Smooth muscle cell (in vitro differentiated cells): ENCODE results near the gene FGF1. TPM values are rescaled to one million over a fixed set of nuclear protein-coding genes. Genes with fewer than 3 reads are reported as not detected.

ENCODE experiments used
- DNase-seq: peaks from one replicate; lab custom pipeline; 2025; ENCODE audit not compliant: unreplicated experiment; lab: John Stamatoyannopoulos, UW
- H2AFZ ChIP-seq: fragments of 200-600 bp; sonication (generic); 2 replicates; pipeline ENCODE4 v1.6.0; 2016; ENCODE audit warnings: antibody characterized with exemption, low read depth, mild to moderate bottlenecking
- H3F3A ChIP-seq: fragments of 200-600 bp; sonication (generic); 2 replicates; pipeline ENCODE4 v1.6.0; 2017; ENCODE audit warnings: antibody characterized with exemption, low read depth
- H3K27ac ChIP-seq: fragments of 200-600 bp; sonication (generic); 2 replicates; pipeline ENCODE4 v1.5.1; 2016; ENCODE audit warnings: low read depth, mild to moderate bottlenecking
- H3K27me3 ChIP-seq: fragments of 200-600 bp; sonication (generic); 2 replicates; pipeline ENCODE4 v1.6.1; 2016; ENCODE audit warnings: low read depth, mild to moderate bottlenecking
- H3K36me3 ChIP-seq: fragments of 200-600 bp; sonication (generic); 2 replicates; pipeline ENCODE4 v1.5.1; 2016; ENCODE audit warnings: low read depth
- H3K4me1 ChIP-seq: fragments of 200-600 bp; sonication (generic); 2 replicates; pipeline ENCODE4 v1.5.1; 2016; ENCODE audit warnings: low read depth
- H3K4me2 ChIP-seq: fragments of 200-600 bp; sonication (generic); 2 replicates; pipeline ENCODE4 v1.6.0; 2016; ENCODE audit warnings: mild to moderate bottlenecking
- H3K4me3 ChIP-seq: fragments of 200-600 bp; sonication (generic); 2 replicates; pipeline ENCODE4 v1.5.1; 2016; ENCODE audit warnings: mild to moderate bottlenecking
- H3K79me2 ChIP-seq: fragments of 200-600 bp; sonication (generic); 2 replicates; pipeline ENCODE4 v1.6.0; 2016; ENCODE audit warnings: low read depth, mild to moderate bottlenecking
- H3K9ac ChIP-seq: fragments of 200-600 bp; sonication (generic); 2 replicates; pipeline ENCODE4 v1.6.0; 2016; ENCODE audit warnings: low read depth
- H3K9me3 ChIP-seq: fragments of 200-600 bp; sonication (generic); replicated peaks from 2 replicates; pipeline ENCODE4 v1.5.1; 2016; ENCODE audit warnings: low read depth
- H4K20me1 ChIP-seq: fragments of 200-600 bp; sonication (generic); 2 replicates; pipeline ENCODE4 v1.6.0; 2016; ENCODE audit warnings: low read depth
- CTCF ChIP-seq: fragments of 200-600 bp; sonication (generic); IDR thresholded peaks from 2 replicates; pipeline ENCODE4 v1.5.1; 2017; ENCODE audit warnings: borderline replicate concordance, mild to moderate bottlenecking, antibody characterized with exemption; ENCODE audit not compliant: insufficient read depth, poor library complexity, severe bottlenecking
- WGBS: methylation state at CpG from one replicate; pipeline ENCODE4 v1.1.7; 2016; ENCODE audit warnings: low lambda C conversion rate; 5-methylcytosine and 5-hydroxymethylcytosine counted together
- polyA plus RNA-seq: library from polyadenylated mRNA; unstranded; fragments of >200 nt; fragmentation: Nextera tagmentation; extraction: Ambion mirVana; gene quantifications from 2 replicates; pipeline ENCODE4 v1.2.1, GENCODE V29; 2016
- total RNA-seq: library from RNA; depleted of rRNA; stranded (reverse); fragments of >200 nt; gene quantifications from 2 replicates; pipeline ENCODE4 v1.2.3, GENCODE V29; 2014

The FGF1 gene
- total and polyA plus RNA-seq, 2 experiments from 2014 or later: 91.7 to 111 TPM

GRCh38 chr5:142668336-142668735, 17.6 kb downstream of the FGF1 start:
- no peak for TF ChIP-seq CTCF
- Histone ChIP-seq H3K9ac (no peak overlapping the region), H3K36me3 (no peaks in the 10 kb centered on the region), H3F3A (peaks cover 27% of the 10 kb centered on the region), H3K9me3 (no peaks in the 10 kb centered on the region), H3K4me2 (no peak overlapping the region), H3K27ac (no peak overlapping the region), H2AFZ (no peak overlapping the region), H3K4me1 (peaks cover 21% of the 10 kb centered on the region), H4K20me1 (no peaks in the 10 kb centered on the region), H3K4me3 (no peak overlapping the region), H3K79me2 (no peaks in the 10 kb centered on the region), H3K27me3 (no peaks in the 10 kb centered on the region)
- DNase-seq: no peak
- 96% methylated on average over 6 of the region's 6 CpGs for WGBS

GRCh38 chr5:142667831-142668230, 18.1 kb downstream of the FGF1 start:
- no peak overlapping the region for H2AFZ ChIP-seq
- H3K4me3 ChIP-seq: no peak overlapping the region
- no peak for DNase-seq
- H3F3A ChIP-seq: peaks cover 32% of the 10 kb centered on the region
- no peak overlapping the region for H3K9ac ChIP-seq
- H3K79me2 ChIP-seq: no peaks in the 10 kb centered on the region
- H3K36me3 ChIP-seq: no peaks in the 10 kb centered on the region
- no peaks in the 10 kb centered on the region for H3K27me3 ChIP-seq
- H3K9me3 ChIP-seq: no peaks in the 10 kb centered on the region
- no peak overlapping the region for H3K4me2 ChIP-seq
- WGBS: 83% methylated on average over 6 of the region's 6 CpGs
- peaks cover 20% of the 10 kb centered on the region for H3K4me1 ChIP-seq
- no peak for TF ChIP-seq CTCF
- no peak overlapping the region for H3K27ac ChIP-seq
- no peaks in the 10 kb centered on the region for H4K20me1 ChIP-seq

GRCh38 chr5:142664636-142665035, 21.3 kb downstream of the FGF1 start:
- 69% methylated on average over 6 of the region's 6 CpGs for WGBS
- H3K4me3 ChIP-seq: no peak overlapping the region
- H3F3A ChIP-seq: peaks cover 23% of the 10 kb centered on the region
- H4K20me1 ChIP-seq: no peaks in the 10 kb centered on the region
- no peak for TF ChIP-seq CTCF
- no peaks in the 10 kb centered on the region for H3K9me3 ChIP-seq
- no peak overlapping the region for H3K4me2 ChIP-seq
- H3K27me3 ChIP-seq: no peaks in the 10 kb centered on the region
- DNase-seq: no peak
- no peak overlapping the region for H3K9ac ChIP-seq
- no peaks in the 10 kb centered on the region for H3K79me2 ChIP-seq
- H3K36me3 ChIP-seq: no peaks in the 10 kb centered on the region
- no peaks in the 10 kb centered on the region for H3K4me1 ChIP-seq
- H2AFZ ChIP-seq: no peak overlapping the region
- peak overlapping the region; percentile 96 for H3K27ac ChIP-seq

- Histone ChIP-seq H3K9me3 (no peaks in the 10 kb centered on the region), H2AFZ (no peak overlapping the region), H3K4me1 (no peaks in the 10 kb centered on the region), H3K27ac (peak overlapping the region; percentile 96), H4K20me1 (no peaks in the 10 kb centered on the region), H3K79me2 (no peaks in the 10 kb centered on the region), H3K36me3 (no peaks in the 10 kb centered on the region), H3K27me3 (no peaks in the 10 kb centered on the region), H3K4me3 (no peak overlapping the region), H3K9ac (no peak overlapping the region), H3K4me2 (no peak overlapping the region), H3F3A (peaks cover 23% of the 10 kb centered on the region)
- TF ChIP-seq CTCF: no peak
- no peak for DNase-seq
- WGBS: 95% methylated on average over 9 of the region's 9 CpGs
Measured at GRCh38 chr5:142664067-142664466, 21.8 kb downstream of the FGF1 start.
